NK-92 (cell line): ENCODE results near the gene OAS1.

Experiments
- DNase-seq: peaks from one replicate; lab custom pipeline; 2025; ENCODE audit not compliant: unreplicated experiment; lab: John Stamatoyannopoulos, UW

The OAS1 gene

DNA sequence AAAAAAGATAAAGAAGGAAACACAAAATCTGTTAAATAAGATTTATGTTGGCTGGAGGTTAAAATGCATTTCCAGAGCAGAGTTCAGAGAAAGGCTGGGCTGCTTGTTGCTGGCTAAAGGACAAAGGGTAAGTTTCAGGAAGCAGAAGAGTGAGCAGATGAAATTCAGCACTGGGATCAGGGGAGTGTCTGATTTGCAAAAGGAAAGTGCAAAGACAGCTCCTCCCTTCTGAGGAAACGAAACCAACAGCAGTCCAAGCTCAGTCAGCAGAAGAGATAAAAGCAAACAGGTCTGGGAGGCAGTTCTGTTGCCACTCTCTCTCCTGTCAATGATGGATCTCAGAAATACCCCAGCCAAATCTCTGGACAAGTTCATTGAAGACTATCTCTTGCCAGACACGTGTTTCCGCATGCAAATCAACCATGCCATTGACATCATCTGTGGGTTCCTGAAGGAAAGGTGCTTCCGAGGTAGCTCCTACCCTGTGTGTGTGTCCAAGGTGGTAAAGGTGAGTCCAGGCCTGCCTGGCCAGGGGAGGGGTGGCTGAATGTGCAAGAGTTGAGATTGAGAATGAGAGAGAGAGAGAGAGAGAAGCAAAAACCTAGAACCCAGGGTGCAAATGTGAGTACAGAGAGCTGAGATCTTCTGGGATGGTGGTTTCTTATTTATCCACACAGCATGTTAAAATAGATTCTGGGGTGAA is at the start of gene OAS1:
OAS1 (plus strand) TSS at position 251 of the 703 bp plus-strand sequence; CDS start at position 329, 78 bp downstream.
- DNase-seq = no peak

DNA sequence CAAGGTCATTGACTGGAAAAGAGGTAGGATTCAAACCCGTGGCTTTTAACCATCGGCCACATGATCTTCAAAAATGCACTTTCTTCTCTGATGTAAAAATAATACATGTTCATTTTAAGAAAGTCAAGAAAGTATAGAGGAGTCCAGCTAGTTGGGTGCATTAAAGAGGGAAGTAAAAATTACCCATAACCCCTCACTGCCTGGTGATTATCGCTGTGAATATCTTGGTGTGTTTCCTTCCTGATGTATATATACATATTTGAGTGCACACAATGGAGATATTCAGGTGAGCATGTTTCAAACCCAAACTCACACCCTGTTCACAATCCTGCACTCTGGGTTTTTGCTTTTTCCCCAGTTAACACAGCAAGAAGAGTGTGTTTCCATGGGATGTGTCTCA is 47.5 kb upstream of the OAS1 start:
- DNase-seq = no peak

DNA sequence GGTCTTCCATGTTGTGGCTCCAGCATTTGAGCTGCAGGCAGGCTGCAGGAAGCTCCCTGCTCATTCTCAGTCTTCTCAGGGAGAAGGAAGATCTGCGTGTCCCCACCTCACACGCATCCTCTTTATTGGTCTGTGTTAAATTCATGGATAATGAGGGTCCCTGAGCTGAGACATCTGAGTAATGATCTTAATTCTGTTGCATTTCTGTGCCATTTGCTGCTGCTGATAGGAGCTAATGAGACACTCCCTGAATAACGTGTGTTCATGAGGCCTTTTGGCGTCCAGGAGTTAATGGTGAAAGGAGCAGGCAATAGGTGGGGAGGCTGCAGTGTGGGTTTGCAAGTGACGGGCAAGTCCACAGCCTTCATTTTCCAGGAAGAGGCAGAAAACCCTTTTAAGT is 46.6 kb upstream of the OAS1 start:
- no peak for DNase-seq

DNA sequence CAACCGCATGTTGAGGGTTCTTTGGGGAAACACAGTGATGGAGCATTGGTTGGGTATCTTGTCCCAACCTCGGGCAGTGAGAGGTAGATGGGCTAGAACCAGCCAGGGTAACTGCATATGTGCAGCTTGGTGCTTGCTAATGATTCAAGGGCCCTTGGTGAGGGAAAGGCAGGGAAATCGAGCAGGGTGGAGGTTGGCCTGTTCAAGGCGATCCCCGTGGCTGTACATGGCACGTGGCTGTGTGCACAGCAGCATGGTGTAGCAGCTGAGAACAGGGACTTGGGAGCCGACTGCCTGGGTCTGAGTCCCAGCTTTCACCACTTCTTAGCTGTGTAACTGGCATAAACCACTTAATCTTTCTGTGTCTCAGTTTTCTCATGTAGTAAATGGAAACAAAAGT is 45.5 kb upstream of the OAS1 start:
- no peak for DNase-seq

DNA sequence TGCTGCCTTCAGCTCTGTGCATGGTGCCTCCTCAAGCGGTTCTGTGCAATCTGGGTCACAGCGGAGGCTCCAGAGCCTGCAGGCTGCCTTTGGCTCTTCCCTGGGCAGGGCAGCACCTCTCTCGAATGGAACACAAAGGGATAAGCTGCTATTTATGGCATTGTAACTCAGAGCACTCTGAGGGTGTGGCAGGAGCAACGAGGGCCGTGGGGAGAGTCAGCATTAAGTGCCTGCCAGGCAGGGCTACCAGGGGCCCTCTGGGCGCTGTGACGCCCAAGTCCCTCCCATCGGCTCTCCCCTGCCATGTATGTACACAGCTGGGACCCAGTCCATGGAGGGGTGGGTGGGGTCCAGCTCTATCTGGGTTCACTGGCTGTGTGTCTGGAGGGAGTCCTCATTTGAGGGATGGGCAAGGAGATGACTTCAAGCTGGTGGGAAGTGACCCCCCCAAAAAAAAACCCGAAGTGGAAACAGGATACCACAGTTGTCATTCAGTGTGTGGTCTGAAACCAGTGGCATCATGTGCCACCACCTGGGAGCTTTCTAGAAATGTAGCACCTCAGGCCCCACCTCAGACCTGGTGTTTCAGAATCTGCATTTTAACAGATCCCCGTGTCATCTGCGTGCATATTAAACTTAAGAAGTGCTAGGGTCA is 44.0 kb upstream of the OAS1 start:
- no peak for DNase-seq

DNA sequence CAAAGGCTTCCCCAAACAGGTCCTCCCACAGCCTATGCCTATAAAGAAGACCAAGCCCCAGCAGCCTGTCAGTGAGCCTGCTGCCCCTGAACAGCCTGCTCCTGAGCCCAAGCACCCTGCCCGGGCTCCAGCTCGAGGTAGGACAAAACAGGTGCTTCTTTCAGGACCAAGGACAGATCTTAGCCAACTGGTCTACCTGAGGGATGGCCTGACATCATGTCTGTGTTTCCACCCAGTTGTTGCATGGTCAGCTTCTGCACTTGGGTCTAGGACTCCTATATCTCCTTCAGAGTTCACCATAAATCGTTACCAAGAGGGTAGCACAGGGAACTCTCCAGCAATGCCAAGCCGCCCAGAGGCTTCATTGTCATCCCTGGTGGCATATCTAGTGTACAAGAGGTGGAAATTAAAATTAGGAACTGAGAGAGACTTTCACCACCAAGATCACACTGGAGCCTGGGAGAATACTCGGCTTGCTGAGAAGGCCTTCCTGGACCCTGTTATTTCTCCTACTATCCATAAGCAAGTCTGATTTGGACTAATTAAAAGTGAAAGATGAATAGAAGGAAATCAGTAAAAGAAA is 38.2 kb upstream of the OAS1 start:
- no peak for DNase-seq

DNA sequence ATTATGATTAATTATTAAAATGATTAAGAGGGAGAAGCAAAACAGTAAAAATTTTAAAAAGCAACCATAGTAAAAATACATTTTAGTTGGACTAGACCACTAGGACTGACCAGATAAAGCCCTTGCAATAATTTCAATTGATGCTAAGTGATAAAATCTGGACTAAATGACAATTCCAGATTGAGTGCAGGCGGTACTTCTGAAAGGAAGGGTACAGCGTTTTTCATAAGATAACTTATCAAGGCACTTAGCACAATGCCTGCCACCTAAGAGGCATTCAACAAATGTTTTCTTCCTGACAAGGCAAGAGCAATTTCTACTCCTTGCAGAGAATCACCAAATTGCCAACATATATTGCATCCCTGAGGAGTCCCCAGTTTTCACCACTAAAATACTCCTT is 37.7 kb upstream of the OAS1 start:
- no peak for DNase-seq

DNA sequence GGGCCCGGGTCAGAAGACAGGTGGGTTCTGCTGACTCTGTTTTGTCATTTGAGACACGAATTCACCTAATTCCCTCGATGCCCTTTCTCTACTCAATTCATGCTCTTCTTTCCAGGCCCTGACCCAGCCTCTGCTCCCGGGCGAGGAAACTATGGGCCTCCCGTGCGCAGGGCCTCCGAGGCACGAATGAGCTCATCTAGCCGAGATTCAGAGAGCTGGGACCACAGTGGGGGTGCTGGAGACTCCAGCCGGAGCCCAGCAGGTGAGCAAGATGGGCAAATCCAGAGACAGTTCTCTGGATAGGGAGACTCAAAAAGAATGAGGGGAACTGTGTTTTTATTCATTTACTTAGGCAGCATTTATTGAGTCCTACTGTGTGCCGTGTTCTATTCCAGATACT is 37.0 kb upstream of the OAS1 start:
- no peak for DNase-seq

DNA sequence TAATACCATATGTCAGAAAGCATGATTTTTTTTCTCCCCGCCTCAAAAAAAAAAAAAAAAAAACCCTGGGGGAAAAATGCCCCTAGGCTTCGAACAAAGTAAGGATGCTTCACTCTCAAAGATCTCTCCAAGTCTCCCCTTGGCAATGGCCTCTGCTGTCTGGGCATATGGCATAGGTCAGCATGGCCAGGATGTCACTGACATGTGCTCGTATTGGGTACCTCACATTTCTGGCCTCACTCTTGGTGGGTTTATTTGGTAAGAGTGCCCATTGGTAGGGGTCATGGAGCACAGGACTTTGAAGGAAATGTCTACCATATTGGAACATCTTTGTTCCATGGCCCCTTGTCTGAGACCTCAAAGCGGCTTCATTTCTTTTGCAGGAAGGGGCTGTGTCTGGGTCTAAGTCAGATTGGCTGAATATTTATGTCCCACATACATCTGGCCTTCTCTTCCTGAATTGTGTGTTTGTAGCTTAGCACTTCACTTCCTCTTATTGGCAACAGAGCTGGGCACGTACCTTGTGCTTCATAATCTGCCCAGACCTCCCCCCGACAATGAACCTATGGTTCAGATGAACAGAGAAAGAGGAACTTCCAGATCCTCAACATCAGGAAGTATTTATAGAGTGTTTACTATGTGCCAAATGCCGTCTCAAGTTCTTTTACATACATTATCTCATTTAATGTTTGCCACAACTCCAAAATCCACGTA is 36.3 kb upstream of the OAS1 start:
- no peak for DNase-seq

DNA sequence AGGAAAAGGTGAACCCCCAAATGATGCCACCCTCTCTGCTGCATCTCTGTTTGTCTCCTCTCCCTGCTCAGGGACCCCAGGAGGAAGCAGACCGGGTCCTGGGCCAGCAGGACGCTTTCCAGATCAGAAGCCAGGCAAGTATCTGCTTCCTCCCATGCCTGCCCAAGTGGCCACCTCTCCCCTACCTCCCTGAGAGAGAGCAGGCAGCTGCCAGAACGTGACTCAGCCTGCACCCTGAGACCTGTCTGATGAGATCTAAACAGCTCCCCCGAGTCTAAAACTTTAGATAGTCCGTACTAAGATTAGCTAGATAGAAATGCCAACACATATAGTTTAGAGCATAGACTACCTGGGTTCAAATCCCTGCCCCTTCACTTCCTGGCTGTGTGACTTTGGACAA is 31.2 kb upstream of the OAS1 start:
- DNase-seq = no peak

DNA sequence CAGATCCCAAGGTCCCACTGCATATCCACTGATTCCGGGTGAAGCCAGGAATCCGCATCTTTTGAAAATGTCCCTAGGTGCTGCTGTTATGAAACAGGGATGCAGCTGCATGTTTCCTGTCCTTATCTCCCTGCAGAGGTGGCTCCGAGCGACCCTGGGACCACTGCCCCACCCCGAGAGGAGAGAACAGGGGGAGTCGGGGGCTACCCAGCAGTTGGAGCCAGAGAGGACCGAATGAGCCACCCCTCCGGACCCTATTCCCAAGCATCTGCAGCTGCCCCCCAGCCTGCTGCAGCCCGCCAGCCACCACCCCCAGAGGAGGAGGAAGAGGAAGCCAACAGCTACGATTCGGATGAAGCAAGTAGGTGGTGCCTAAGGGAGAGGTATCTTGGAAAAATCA is 30.3 kb upstream of the OAS1 start:
- DNase-seq = no peak

DNA sequence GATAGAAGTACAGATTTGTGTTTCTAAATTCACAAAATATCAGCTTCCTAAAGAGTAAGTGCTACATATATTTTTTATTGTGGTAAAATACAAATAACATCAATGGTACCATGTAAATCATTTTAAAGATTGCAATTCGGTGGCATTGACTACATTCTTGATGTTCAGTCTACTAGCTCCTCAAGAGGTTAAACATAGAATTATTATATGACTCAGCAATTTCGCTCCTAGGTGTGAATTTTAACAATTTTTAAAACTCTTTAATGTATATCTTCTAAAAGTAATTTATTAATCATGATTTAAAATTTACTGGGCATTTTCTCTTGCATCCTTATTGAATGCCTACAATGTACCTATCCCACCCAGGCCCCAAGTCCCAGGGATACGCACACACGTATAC is 29.8 kb upstream of the OAS1 start:
- no peak for DNase-seq

DNA sequence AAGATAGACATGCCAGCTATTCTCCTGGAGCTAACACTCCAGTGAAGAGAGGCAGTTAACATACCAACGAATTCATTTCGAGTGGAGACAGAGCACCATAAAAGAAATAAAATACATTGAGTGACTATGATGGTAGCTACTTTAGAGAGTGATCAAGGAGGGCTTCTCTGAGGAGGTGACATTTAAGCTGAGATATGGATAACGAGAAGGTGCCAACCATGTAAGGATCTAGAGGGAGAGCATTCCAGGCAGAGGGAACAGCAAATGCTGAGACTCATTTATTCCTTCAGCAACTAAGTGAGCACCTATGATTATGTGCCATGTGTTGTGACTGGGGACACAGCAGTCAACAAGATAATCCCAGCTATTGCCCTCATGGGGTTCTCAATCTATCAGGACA is 28.3 kb upstream of the OAS1 start:
- DNase-seq = no peak

DNA sequence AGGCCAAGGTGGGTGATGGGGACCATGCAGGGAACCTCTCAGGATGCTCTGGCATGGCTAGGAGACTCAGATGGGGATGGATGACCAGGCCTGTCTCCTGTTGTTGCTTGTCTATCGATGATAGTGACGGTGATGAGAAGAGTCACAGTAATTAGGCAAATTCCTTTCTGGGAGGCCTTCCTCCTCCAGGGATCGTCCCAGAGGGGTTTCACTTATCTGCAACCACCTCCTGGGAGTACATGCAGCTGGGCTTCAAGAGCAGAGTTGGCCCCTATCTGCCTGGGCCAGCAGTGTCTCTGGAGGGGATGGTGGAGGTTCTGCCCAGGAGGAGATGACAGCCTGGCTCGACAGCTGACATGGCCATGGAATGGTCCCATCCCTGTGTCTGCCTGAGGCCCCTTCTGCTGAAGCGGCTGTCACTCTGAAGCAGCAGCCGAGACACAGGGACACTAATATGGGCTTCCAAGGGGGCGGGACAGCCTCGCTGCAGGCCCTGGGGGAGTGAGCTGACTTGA is 27.5 kb upstream of the OAS1 start:
- no peak for DNase-seq

DNA sequence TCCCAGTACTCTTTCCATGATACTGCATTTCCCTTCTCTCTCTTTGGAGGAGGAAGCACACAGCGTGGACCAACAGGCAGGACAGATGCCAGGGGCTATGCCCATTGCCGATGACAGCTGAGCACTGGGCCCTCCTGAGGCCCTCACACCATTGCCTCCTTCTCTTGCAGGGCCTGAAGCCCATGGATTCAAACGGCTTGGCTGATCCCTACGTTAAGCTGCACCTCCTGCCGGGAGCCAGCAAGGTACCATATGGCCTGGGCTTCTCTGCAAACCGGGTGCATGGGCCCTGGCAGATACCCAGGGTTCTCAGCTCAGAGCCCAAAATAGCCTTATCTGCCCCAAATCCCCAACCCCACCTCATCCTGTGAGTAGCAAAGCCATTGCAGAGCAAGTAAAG is 25.2 kb upstream of the OAS1 start:
- no peak for DNase-seq

DNA sequence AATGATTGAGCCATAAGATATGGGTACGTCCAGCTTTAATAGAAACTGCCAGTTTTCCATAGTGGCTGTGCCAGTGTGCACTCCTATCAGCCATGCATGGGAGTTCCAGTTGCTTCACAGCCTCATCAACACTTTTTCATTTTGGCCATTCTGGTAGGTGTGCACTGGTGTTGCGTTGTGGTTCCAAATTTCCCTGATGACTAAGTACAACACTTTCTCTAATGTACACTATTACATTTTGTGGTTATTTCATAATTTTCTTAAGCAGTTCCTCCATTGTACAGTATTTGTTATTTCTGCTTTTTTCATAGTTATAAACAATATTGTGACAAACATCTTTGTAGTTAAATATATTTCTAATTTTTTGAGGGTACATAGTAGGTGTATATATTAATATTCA is 21.5 kb upstream of the OAS1 start:
- no peak for DNase-seq

DNA sequence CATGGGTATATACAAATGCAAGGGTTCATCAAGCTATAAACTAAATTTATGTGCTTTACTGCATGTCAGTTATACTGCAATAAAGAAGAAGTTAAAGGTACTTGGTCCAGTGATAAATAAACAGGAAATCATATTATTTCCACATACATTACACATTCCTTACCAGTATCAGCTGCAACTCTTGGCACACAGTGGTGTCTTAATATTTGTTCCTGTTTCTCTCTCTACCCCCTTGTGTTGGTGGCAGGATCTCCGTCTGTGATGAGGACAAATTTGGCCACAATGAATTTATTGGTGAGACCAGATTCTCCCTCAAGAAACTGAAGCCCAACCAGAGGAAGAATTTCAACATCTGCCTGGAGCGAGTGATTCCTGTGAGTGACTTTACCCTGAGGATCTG is 19.2 kb upstream of the OAS1 start:
- no peak for DNase-seq

DNA sequence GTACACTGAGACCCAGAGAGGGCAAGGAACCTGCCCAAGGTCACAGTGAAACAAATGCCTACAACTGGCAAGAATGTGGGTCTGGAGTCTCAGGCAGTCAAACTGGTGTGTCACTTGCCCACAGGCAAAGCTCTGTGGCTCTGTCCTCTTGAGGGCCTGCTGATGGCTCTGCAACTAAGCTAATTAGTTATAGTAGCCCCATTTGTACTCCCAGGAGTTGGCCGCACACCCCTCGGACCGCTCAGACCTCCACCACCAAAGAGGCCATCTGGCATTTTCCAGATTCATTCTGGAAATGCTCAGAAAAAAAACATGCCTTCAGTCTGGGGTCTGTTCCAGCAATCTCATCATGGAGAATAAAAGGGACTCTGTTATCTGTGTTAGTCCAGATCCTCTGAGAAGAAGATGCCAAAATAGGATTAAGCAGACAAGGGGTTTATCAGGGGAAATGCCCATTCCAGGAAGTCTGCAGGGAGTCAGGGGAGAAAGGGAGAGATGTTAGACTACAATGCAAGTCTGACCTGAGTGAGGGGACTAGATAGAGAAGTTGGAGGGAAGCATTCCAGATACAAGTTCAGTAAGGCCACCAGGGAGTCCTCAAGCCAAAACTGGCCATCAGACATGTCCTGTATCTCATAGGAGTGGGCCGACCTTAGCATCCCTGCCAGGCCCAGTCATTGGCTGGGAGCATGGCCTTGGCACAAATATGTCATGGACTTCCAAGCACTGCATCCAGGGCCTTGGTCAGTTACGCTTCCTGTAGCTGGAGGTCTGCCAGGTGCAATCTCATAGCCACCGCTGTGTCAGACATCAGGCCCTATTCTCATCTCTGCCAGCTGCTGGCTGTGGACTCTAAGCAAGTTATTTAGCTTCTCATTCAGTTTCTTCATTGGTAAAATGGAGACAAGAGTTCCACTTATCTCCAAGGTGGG is 15.4 kb upstream of the OAS1 start:
- no peak for DNase-seq

DNA sequence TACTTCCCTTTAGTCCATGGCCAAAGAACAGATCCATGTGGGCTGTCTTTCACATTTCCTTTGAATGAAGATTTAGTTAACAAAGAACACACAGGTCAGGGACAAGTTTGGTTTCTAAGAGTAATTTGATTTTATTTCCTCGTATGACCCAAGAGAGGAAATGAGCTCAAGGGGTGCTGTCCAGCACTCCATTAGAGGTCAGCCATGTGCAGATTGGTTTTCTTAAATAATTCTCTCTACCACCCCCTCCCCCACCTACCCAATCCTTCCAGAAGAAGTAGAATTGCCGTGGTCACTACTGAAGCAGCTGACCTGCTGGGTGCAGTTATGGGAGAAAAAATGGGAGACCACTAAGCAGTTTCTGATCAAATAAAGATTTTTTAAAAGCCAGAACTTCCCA is 13.9 kb upstream of the OAS1 start:
- DNase-seq = no peak

DNA sequence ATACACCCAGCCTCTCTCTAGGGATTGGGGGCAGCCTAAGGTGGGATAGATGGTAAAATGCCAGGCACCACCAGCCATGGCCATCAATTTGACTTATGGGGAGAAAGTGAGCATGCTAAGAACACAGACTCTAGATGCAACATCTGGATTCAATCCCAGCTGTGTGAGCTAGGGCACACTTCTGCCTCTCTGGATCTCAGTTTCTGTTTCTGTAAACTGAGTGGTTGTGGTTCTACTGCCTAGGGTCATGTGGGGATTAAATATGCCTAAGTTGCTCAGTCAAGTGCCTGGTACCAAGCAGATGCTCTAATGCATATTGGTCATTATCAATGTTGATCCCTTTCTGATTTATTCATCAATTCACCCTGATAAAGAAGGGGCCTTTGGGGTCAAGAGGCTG is 12.6 kb upstream of the OAS1 start:
- DNase-seq = no peak

DNA sequence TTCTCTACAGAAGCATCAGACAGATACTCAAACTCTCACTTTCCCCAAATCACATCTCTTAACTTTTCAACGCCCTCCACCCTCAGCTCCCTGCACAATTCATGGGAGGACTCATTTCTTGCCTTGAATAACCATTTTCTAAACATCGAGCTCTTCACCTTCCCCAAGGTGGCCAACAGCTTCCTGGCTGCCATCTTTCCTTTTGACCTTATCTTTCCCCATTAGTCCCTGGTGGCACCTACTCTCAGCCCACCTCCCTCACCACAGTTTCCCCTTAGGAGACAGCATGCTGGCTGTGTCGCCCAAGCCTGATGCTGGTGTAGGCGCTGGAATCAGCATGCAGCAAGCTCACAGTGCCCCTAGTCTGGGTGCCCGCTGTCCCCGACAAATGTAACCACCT is 8.4 kb upstream of the OAS1 start:
- DNase-seq = no peak
